ENCODE data around the gene LCE1A.

Gene LCE1A

GRCh38 chr1:152869808-152870419 lies 42.6 kb downstream of the LCE1A start:
- peak; percentile 7 to 57 for DNase-seq (ENCODE audit: low read depth in 1 of 2, low spot score in 1 of 2)

- DNase-seq (ENCODE audit: low read depth in 1 of 2, low spot score in 1 of 2) = no peak
Observed at GRCh38 chr1:152870831-152871730, 43.8 kb downstream of the LCE1A start.

GRCh38 chr1:152871731-152872126 lies 44.5 kb downstream of the LCE1A start:
- DNase-seq (ENCODE audit: low read depth in 1 of 2, low spot score in 1 of 2) = no peak

- DNase-seq (ENCODE audit: low read depth in 1 of 2, low spot score in 1 of 2) = no peak
Observed at GRCh38 chr1:152873495-152873894, 46.2 kb downstream of the LCE1A start.

GRCh38 chr1:152876827-152877226 lies 49.6 kb downstream of the LCE1A start:
- DNase-seq (ENCODE audit: low read depth in 1 of 2, low spot score in 1 of 2) = no peak

Measured in activated CD4-positive, alpha-beta T cell treated with anti-CD3 and anti-CD28 coated beads, Interleukin-2, amount 50 U/mL, for 24 hours (primary cell).